Activated T-helper 9 cell treated with anti-CD3 and anti-CD28 coated beads, Interleukin-2, amount 50 U/mL, for 16 hours (primary cell): Measurements from ENCODE around the gene ZEB1.
"Not testable (repeated sequence)": the region's sequence is repeated elsewhere in the genome, so short reads cannot be mapped to it uniquely, and the experiment has no call there.

Experiments used
- DNase-seq: peaks from one replicate; pipeline ENCODE4 v3.0.0-alpha.2; 2020; ENCODE audit warnings: low read depth

ZEB1 gene

DNA sequence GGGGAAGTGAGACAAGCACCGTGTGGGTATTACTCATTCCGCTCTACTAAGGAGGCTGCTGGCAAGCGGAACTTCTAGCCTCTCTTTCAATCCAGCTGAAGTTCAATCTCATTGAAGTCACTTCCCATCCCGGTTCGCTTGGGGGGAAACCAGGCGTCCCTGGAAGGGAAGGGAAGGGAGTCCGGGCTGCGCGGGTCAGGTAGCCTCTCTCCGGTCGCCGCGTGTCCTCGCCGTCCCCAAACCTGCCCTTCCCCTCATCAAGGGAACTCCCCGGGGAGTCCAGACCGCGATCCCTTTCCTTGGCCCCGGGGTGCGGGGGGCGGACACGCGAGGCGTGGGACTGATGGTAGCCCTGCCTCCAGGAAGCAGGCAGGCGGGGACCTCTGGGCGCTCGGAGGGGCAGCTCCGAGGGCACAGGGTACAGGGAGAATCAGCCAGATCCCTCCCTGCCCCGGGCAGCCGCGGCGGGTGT is 598 bp upstream of the ZEB1 start:
- peak; percentile 56 for DNase-seq

DNA sequence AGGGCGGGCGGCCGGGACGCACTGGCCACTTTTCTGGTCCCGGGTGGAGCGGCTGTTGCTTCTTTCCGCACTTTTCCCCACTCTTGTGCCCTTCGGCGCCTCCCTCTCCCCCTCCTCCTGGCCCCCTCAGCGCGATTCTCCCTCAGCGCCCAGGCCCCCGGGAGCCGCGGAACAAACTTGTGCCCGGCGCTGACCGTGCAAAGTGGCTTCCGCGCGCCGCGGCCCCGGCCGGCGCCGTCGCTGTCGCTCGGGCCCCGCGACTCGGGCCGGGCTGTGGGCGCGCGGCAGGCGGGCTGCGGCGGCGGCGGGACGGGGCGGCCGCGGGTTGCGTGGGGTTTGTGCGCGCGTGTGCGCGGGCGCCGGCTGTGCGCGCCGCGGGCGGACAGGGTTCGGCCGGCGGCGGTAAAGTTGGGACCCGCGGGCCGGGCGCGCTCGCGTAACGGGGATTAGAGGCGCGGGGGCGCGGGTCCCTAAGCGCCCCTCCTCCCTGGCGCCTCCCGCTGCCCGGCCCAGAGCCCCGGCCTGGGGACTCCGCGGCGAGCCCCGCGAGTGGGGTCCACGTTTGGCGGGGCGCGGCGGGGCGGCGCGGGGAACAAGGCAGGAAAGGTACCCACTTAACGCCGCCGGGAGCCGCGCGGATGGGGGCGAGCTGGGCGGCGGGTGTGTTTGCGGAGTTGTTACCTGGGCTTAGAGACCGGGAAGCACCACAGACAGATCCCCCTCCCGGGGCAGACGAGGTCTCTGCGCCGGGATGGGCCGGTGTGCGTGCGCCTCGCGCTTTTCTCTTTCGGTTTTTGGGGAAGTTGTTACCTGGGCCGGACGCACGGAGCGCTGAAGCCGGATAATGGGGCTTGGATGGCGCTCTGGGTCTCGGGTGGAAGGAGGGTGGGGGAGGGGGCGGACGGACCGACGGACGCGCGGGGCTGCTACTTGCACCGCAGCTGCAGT is 860 bp downstream of the ZEB1 start:
- DNase-seq, result peak; percentile 35

- no peak for DNase-seq
Measured at GRCh38 chr10:31320550-31321211, 1.7 kb downstream of the ZEB1 start.

DNA sequence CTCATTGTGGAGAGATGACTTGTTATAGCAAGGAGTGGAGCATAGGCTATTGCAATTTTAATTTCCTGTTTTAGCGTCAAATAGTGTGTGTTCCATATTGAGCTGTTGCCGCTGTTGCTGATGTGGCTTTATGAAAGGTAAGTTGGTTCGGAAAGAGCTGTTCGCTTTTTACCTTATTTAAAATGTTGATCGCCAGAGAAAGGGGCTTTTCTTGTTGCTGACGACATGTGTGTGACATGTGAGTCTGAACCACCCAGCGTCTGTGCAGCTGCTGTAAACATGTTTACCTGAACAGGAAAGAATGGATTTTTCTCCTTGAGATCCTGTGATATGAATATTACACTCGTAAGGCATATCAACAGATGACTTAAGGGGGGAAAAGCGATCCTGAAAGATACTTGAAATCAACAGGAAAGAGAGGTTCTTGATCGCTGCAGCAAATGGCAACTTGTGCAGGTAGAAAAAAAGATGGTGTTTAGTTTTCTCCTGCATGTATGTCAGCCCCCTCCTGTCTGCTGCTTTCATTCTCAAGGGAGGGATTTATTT is 2.5 kb downstream of the ZEB1 start:
- no peak for DNase-seq

- no peak for DNase-seq
Measured at GRCh38 chr10:31322647-31323046, 3.6 kb downstream of the ZEB1 start.

GRCh38 chr10:31340343-31340742 is 21.3 kb downstream of the ZEB1 start:
- DNase-seq, result no peak

GRCh38 chr10:31341552-31341951 is 22.5 kb downstream of the ZEB1 start:
- no peak for DNase-seq

GRCh38 chr10:31343009-31343408 is 24.0 kb downstream of the ZEB1 start:
- no peak for DNase-seq

- no peak for DNase-seq
Measured at GRCh38 chr10:31343551-31343950, 24.5 kb downstream of the ZEB1 start.

DNA sequence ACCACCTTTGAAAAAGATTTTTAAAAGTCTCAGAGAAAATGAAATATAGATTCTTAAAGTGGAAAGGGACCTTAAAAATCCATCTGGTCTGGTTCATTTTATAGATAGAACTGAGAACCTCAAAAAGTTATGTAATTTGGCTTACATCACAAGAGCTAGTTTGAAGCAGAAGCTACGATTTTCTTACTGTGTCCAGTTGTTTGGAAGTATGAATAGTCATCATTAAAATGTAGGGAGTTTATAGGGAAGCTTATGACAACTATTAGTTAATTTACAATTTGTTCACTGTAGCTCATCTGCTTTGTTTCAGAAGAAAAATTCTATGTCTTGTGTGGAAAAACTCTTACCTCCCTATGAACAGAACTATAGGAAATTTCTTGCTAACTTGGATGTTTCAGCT is 26.9 kb downstream of the ZEB1 start:
- no peak for DNase-seq

DNA sequence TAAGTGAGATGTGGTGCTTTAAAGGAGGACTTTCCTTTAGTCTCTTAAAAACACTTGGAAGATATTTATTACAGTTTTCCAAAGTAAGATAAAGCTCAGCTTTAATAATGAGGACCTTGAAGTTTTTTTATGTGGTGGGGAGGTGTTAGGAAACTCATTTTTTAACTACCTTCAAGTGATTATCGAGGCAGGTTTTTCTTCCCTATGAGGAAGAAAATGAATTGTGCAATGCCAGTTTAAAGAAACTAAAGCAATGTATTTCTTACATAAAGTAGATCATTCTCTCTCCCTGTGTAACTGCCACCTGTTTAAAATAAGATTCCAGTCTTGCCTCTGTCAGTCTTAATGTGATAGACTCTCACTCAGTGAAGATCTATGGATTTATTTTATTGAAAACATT is 27.9 kb downstream of the ZEB1 start:
- DNase-seq, result no peak

GRCh38 chr10:31347705-31348104 is 28.7 kb downstream of the ZEB1 start:
- no peak for DNase-seq

- no peak for DNase-seq
Measured at GRCh38 chr10:31350891-31351290, 31.9 kb downstream of the ZEB1 start.

GRCh38 chr10:31352436-31353226 is 33.6 kb downstream of the ZEB1 start:
- DNase-seq, result no peak

DNA sequence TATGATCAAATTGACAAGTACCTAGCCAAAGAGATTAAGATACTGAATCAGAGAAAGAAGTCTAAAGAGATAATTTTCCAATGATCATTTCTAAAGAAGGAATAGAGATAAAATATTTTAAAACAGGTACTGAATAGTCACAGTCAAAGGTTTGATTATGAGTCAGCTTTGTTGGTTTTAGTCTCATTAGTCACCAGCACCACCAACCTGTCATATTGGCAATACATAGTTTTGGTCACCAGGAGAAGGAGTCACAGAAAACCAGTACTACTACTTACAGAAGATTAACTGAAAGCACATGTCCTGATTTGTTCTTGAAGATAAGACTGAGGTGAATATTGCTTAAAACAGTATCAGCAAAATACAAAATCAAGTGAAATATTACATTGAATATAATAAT is 34.6 kb downstream of the ZEB1 start:
- no peak for DNase-seq

DNA sequence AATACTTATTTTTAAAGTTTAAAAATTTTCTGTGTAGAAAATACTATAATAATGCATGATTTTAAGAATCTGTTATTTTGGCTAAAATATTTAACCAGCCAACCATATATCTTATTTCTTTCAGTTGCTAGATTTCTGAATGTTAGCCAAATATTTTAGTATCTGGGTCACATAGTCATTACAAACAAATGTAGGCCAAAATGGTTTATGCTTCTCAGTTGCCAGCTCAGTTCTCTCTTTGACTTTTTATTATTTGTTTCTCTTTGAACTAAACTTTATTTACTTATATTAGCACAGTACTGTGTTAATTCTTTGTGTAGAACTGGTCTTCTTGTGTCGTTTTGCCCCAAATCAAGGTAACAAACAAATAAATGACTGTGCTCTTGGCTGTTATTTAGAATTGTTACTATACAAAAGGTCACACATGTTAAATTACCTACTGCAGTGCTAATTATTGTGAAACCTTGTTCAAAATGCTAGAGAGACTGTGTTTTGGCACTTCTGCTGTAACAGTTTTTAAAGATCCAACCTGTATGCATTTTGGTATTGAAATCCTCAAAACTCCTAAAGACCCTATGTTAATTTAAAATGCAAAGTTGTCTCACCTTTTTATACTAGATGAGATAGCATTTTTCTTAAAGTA is 39.8 kb downstream of the ZEB1 start:
- DNase-seq, result no peak

DNA sequence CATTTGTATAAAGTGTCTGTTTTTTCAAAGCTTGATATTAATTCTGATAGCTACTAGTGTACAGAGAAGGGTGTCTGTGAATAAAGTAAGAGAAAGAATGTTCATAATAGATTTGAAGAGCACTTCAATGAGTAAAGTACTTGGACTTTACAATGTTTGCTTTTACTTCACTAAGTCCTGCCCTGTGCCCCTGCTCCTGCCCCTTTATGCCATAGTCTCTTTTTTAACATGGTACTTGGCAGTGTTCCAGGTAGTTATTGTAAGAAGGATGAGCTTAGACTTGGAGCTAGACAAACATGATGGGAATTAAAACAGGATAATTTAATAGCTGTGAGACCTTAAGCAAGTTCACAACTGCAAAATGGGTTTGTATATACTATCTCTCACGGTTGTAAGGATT is 41.0 kb downstream of the ZEB1 start:
- DNase-seq, result no peak

DNA sequence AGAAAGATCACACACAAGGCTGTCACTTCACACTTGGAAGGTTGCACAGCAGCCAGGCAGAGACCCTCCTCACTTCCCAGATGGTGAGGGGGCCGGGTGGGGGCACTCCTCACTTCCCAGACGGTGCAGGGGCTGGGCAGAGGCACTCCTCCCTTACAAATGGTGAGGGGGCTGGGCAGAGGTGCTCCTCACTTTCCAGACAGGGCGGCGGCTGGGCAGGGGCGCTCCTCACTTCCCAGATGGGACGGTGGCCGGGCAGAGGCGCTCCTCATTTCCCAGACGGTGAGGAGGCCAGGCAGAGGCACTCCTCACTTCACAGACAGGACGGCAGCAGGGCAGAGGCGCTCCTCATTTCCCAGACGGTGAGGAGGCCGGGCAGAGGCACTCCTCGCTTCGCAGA is 42.5 kb downstream of the ZEB1 start:
- not testable (repeated sequence) for DNase-seq

DNA sequence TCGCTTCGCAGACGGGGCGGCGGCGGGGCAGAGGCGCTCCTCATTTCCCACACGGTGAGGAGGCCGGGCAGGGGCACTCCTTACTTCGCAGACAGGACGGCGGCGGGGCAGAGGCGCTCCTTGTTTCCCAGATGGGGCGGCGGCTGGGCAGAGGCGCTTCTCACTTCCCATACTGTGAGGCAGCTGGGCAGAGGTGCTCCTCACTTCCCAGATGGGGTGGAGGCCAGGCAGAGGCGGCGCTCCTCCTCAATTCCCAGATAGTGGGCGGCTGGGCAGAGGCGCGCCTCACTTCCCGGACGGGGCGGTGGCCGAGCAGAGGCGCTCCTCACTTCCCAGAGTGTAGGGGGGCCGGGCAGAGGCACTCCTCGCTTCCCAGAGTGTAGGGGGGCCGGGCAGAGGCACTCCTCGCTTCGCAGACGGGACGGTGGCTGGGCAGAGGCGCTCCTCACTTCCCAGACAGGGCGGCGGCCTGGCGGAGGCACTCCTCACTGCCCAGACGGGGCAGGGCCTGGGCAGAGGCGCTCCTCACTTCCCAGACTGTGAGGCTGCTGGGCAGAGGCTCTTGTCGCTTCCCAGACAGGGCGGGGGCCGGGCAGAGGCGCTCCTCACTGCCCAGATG is 43.1 kb downstream of the ZEB1 start:
- DNase-seq, result no peak

- not testable (repeated sequence) for DNase-seq
Measured at GRCh38 chr10:31363696-31364095, 44.7 kb downstream of the ZEB1 start.

GRCh38 chr10:31364238-31364637 is 45.2 kb downstream of the ZEB1 start:
- DNase-seq, result not testable (repeated sequence)
